H9 (cell line): Measurements from ENCODE around the gene CD53. TPM values are rescaled to one million over a fixed set of nuclear protein-coding genes. Genes with fewer than 3 reads are reported as not detected.
A peak's percentile ranks its signal among the peaks of the same experiment; 100 is the strongest.

Experiments used
- DNase-seq: peaks from one replicate; pipeline ENCODE4 v3.0.0-alpha.2; 2017
- H2AFZ ChIP-seq: one replicate; pipeline ENCODE4 v1.6.1; 2013; ENCODE audit warnings: mild to moderate bottlenecking, low read length, control low read depth, moderate library complexity
- H2AK5ac ChIP-seq: 2 replicates; pipeline ENCODE4 v1.6.1; 2013; ENCODE audit warnings: low read length, control low read depth, mixed read lengths; ENCODE audit not compliant: insufficient read length
- H2BK120ac ChIP-seq: one replicate; pipeline ENCODE4 v1.6.1; 2013; ENCODE audit warnings: low read depth, mild to moderate bottlenecking, low read length, control low read depth, inconsistent platforms; ENCODE audit not compliant: poor library complexity, severe bottlenecking
- H2BK12ac ChIP-seq: 2 replicates; pipeline ENCODE4 v1.6.1; 2013; ENCODE audit warnings: low read length, control low read depth, mixed read lengths, low read depth; ENCODE audit not compliant: insufficient read length
- H2BK15ac ChIP-seq: 2 replicates; pipeline ENCODE4 v1.6.1; 2013; ENCODE audit warnings: low read depth, low read length, control low read depth
- H2BK20ac ChIP-seq: one replicate; pipeline ENCODE4 v1.6.1; 2013; ENCODE audit warnings: low read depth, mild to moderate bottlenecking, low read length, control low read depth, inconsistent platforms; ENCODE audit not compliant: poor library complexity, severe bottlenecking
- H2BK5ac ChIP-seq: 2 replicates; pipeline ENCODE4 v1.6.1; 2013; ENCODE audit warnings: low read length, control low read depth, mixed read lengths; ENCODE audit not compliant: insufficient read length
- H3K14ac ChIP-seq: 2 replicates; pipeline ENCODE4 v1.6.1; 2013; ENCODE audit warnings: low read length, control low read depth; ENCODE audit not compliant: insufficient read depth
- H3K18ac ChIP-seq: 2 replicates; pipeline ENCODE4 v1.6.1; 2013; ENCODE audit warnings: low read depth, mild to moderate bottlenecking, mixed read lengths, low read length, control low read depth; ENCODE audit not compliant: insufficient read length
- H3K23ac ChIP-seq: 2 replicates; pipeline ENCODE4 v1.6.1; 2013; ENCODE audit warnings: low read length, control low read depth, mixed read lengths, low read depth; ENCODE audit not compliant: insufficient read length
- H3K23me2 ChIP-seq: 2 replicates; pipeline ENCODE4 v1.6.1; 2013; ENCODE audit warnings: low read depth, mild to moderate bottlenecking, mixed read lengths, low read length, control low read depth; ENCODE audit not compliant: insufficient read length, poor library complexity, severe bottlenecking
- H3K27ac ChIP-seq: 2 replicates; pipeline ENCODE4 v1.5.1; 2013; ENCODE audit warnings: low read length, control low read depth, mixed read lengths, low read depth; ENCODE audit not compliant: insufficient read length
- H3K27me3 ChIP-seq: 2 replicates; pipeline ENCODE4 v1.6.1; 2013; ENCODE audit warnings: low read length, control low read depth, inconsistent platforms; ENCODE audit not compliant: insufficient read depth
- H3K4ac ChIP-seq: 2 replicates; pipeline ENCODE4 v1.6.1; 2013; ENCODE audit warnings: low read depth, mild to moderate bottlenecking, control low read depth, inconsistent platforms, low read length, moderate library complexity
- H3K4me1 ChIP-seq: 2 replicates; pipeline ENCODE4 v1.6.1; 2013; ENCODE audit warnings: low read length, control low read depth, inconsistent platforms; ENCODE audit not compliant: insufficient read depth
- H3K4me2 ChIP-seq: 2 replicates; pipeline ENCODE4 v1.6.1; 2013; ENCODE audit warnings: low read length, control low read depth, mixed read lengths; ENCODE audit not compliant: insufficient read length, insufficient read depth
- H3K56ac ChIP-seq: 2 replicates; pipeline ENCODE4 v1.6.1; 2013; ENCODE audit warnings: low read depth, mild to moderate bottlenecking, mixed read lengths, low read length, control low read depth; ENCODE audit not compliant: insufficient read length
- H3K79me1 ChIP-seq: 2 replicates; pipeline ENCODE4 v1.6.1; 2013; ENCODE audit warnings: low read depth, mild to moderate bottlenecking, moderate library complexity, low read length, control low read depth, inconsistent platforms; ENCODE audit not compliant: insufficient read depth, poor library complexity, severe bottlenecking
- H3K79me2 ChIP-seq: 2 replicates; pipeline ENCODE4 v1.6.1; 2013; ENCODE audit warnings: low read length, control low read depth, inconsistent platforms; ENCODE audit not compliant: insufficient read depth
- H3K9ac ChIP-seq: 2 replicates; pipeline ENCODE4 v1.6.1; 2013; ENCODE audit warnings: low read length, control low read depth, mixed read lengths; ENCODE audit not compliant: insufficient read length; ENCODE audit errors: extremely low read depth
- H3K9me3 ChIP-seq: one replicate; pipeline ENCODE4 v1.6.1; 2013; ENCODE audit warnings: low read depth, low read length, inconsistent platforms; ENCODE audit not compliant: control insufficient read depth
- H3T11ph ChIP-seq: one replicate; pipeline ENCODE4 v1.6.1; 2013; ENCODE audit warnings: mild to moderate bottlenecking, low read length, control low read depth, inconsistent platforms
- H4K20me1 ChIP-seq: one replicate; pipeline ENCODE4 v1.6.1; 2013; ENCODE audit not compliant: control insufficient read depth, insufficient read length, insufficient read depth
- H4K5ac ChIP-seq: 2 replicates; pipeline ENCODE4 v1.6.1; 2013; ENCODE audit warnings: low read depth, mild to moderate bottlenecking, mixed read lengths, low read length, control low read depth; ENCODE audit not compliant: insufficient read length
- H4K8ac ChIP-seq: replicated peaks from 2 replicates; pipeline ENCODE4 v1.6.1; 2013; ENCODE audit warnings: low read length, control low read depth, mixed read lengths, low read depth; ENCODE audit not compliant: insufficient read length
- H4K91ac ChIP-seq: 2 replicates; pipeline ENCODE4 v1.6.1; 2013; ENCODE audit warnings: low read depth, mild to moderate bottlenecking, moderate library complexity, mixed read lengths, low read length, control low read depth; ENCODE audit not compliant: insufficient read length
- H3K27ac Mint-ChIP-seq, 3 experiments: 2 replicates in 2 of 3; 3 replicates in 1 of 3; pipeline ENCODE4 v1.8.0; 2020 to 2021; ENCODE audit warnings: mixed read lengths in 3 of 3, mild to moderate bottlenecking in 1 of 3, moderate library complexity in 1 of 3
- H3K27me3 Mint-ChIP-seq: 2 replicates; pipeline ENCODE4 v1.8.0; 2021; ENCODE audit warnings: low read depth, mild to moderate bottlenecking, moderate library complexity, mixed read lengths
- H3K36me3 Mint-ChIP-seq, 3 experiments: 2 replicates in 2 of 3; 3 replicates in 1 of 3; pipeline ENCODE4 v1.8.0; 2020 to 2021; ENCODE audit warnings: low read depth in 3 of 3, mixed read lengths in 3 of 3; ENCODE audit not compliant: insufficient read depth in 1 of 3
- H3K4me1 Mint-ChIP-seq, 2 experiments: 2 replicates each; pipeline ENCODE4 v1.8.0; 2020; ENCODE audit warnings: mixed read lengths in 2 of 2
- H3K4me3 Mint-ChIP-seq, 2 experiments: 2 replicates in 1 of 2; 3 replicates in 1 of 2; pipeline ENCODE4 v1.8.0; 2020 to 2021; ENCODE audit warnings: mild to moderate bottlenecking in 2 of 2, mixed read lengths in 2 of 2, moderate library complexity in 1 of 2
- H3K9me3 Mint-ChIP-seq, 2 experiments: 2 replicates in 1 of 2; 3 replicates in 1 of 2; pipeline ENCODE4 v1.8.0; 2020; ENCODE audit warnings: mild to moderate bottlenecking in 2 of 2, mixed read lengths in 2 of 2, moderate library complexity in 1 of 2
- WGBS: extraction: QIAGEN DNeasy Blood & Tissue Kit; methylation state at CpG from one replicate; pipeline ENCODE4 v1.1.7; 2013; ENCODE audit warnings: missing lambda C conversion rate, low lambda C conversion rate, mixed read lengths; ENCODE audit not compliant: insufficient read length; ENCODE audit errors: extremely low coverage; 5-methylcytosine and 5-hydroxymethylcytosine counted together
- total RNA-seq: library from RNA; stranded (reverse); gene quantifications from 2 replicates; pipeline ENCODE4 v1.2.1, GENCODE V29; 2021
- TF ChIP-seq, protein P1 (sequence below): fragments of 200-600 bp; sonication (generic); conservative IDR thresholded peaks from 3 replicates; pipeline ENCODE4 v1.8.0; 2021; ENCODE audit warnings: antibody characterized with exemption, mild to moderate bottlenecking

CD53 gene
- total RNA-seq, 1 experiment from 2014 or later, result 0.15 TPM

DNA sequence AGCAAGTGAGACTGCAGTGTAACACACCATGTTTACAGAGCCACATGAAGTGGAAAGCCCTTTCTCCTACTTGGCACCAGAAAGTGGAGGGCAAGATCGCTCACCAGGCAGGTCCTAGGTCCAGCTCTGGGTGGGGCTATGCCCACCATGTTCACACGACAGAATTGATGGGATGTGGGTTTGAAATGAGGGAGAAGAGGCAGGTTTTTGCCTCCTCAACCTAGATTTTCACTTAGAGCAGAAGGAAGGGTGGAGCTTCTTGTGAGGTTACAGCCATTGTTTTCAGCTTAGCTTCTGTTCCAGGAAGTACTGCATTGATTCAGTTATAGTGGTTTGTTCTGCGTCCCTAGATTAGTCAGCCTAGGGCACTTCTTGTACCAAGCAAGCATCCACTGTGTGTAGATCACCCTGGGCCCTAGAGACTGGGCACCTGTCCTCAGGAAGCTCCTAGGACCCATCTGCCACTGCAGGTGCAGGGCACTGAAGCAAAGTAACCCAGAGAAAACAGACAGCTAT is 2.3 kb downstream of the CD53 start:
- Histone ChIP-seq H2AK5ac (no peak overlapping the region), H4K8ac (no peak overlapping the region), H4K5ac (no peak overlapping the region), H3K23ac (no peak overlapping the region), H3K27ac (no peak overlapping the region), H2AFZ (no peak overlapping the region), H3T11ph (no peak overlapping the region), H3K14ac (no peak overlapping the region; the same call in 1 of the 2 replicates), H2BK15ac (no peak overlapping the region), H3K79me2 (no peaks in the 10 kb centered on the region), H3K18ac (no peak overlapping the region), H3K4ac (no peak overlapping the region; the same call in 1 of the 2 replicates), H3K27me3 (no peaks in the 10 kb centered on the region), H3K4me1 (peaks cover 2% of the 10 kb centered on the region; the same call in 1 of the 2 replicates), H3K23me2 (no peaks in the 10 kb centered on the region), H2BK5ac (no peak overlapping the region), H3K4me2 (no peak overlapping the region), H4K91ac (no peak overlapping the region), H2BK12ac (no peak overlapping the region), H4K20me1 (no peaks in the 10 kb centered on the region), H3K9ac (no peak overlapping the region), H2BK20ac (no peak overlapping the region), H3K79me1 (no peaks in the 10 kb centered on the region), H3K9me3 (no peaks in the 10 kb centered on the region), H2BK120ac (no peak overlapping the region), H3K56ac (no peak overlapping the region)
- TF ChIP-seq, protein P1, sequence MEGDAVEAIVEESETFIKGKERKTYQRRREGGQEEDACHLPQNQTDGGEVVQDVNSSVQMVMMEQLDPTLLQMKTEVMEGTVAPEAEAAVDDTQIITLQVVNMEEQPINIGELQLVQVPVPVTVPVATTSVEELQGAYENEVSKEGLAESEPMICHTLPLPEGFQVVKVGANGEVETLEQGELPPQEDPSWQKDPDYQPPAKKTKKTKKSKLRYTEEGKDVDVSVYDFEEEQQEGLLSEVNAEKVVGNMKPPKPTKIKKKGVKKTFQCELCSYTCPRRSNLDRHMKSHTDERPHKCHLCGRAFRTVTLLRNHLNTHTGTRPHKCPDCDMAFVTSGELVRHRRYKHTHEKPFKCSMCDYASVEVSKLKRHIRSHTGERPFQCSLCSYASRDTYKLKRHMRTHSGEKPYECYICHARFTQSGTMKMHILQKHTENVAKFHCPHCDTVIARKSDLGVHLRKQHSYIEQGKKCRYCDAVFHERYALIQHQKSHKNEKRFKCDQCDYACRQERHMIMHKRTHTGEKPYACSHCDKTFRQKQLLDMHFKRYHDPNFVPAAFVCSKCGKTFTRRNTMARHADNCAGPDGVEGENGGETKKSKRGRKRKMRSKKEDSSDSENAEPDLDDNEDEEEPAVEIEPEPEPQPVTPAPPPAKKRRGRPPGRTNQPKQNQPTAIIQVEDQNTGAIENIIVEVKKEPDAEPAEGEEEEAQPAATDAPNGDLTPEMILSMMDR, result no peak
- H3K27me3 Mint-ChIP-seq, result no peaks in the 10 kb centered on the region; the same call in 1 of the 2 replicates
- peaks cover 10 to 13% of the 10 kb centered on the region in 2 experiments for H3K4me1 Mint-ChIP-seq
- H3K9me3 Mint-ChIP-seq, result peaks cover 9 to 35% of the 10 kb centered on the region in 2 experiments; a peak in 4 of 5 replicates
- no peaks in the 10 kb centered on the region for H3K36me3 Mint-ChIP-seq
- DNase-seq, result no peak
- peak overlapping the region in 1 of 3 experiments; percentile 19; a peak in 1 of 7 replicates for H3K27ac Mint-ChIP-seq
- no peak overlapping the region for H3K4me3 Mint-ChIP-seq
- WGBS, result no CpG with 5 or more reads among the region's 3 CpGs
